Measurements from ENCODE around the gene RYR1. TPM values are rescaled to one million over a fixed set of nuclear protein-coding genes. Genes with fewer than 3 reads are reported as not detected.

RYR1 gene
- total RNA-seq, 1 donor from 2014 or later = 1.3 TPM

DNA sequence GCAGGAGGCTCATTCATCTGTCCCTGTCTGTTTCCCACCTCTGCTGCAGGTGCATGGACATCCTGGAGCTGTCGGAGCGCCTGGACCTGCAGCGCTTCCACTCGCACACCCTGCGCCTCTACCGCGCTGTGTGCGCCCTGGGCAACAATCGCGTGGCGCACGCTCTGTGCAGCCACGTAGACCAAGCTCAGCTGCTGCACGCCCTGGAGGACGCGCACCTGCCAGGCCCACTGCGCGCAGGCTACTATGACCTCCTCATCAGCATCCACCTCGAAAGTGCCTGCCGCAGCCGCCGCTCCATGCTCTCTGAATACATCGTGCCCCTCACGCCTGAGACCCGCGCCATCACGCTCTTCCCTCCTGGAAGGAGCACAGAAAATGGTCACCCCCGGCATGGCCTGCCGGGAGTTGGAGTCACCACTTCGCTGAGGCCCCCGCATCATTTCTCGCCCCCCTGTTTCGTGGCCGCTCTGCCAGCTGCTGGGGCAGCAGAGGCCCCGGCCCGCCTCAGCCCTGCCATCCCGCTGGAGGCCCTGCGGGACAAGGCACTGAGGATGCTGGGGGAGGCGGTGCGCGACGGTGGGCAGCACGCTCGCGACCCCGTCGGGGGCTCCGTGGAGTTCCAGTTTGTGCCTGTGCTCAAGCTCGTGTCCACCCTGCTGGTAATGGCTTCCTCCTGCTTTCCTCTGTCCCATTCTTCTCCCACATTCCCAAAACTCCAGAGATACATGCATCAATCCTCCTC, 52.2 kb downstream of the RYR1 start:
- peak overlapping the region; percentile 43 for H3K4me3 Mint-ChIP-seq (ENCODE audit: unreplicated experiment)
- H3K36me3 Mint-ChIP-seq (ENCODE audit: low read depth, unreplicated experiment) = peaks cover 23% of the 10 kb centered on the region
- DNase-seq (ENCODE audit: low spot score) = no peak

DNA sequence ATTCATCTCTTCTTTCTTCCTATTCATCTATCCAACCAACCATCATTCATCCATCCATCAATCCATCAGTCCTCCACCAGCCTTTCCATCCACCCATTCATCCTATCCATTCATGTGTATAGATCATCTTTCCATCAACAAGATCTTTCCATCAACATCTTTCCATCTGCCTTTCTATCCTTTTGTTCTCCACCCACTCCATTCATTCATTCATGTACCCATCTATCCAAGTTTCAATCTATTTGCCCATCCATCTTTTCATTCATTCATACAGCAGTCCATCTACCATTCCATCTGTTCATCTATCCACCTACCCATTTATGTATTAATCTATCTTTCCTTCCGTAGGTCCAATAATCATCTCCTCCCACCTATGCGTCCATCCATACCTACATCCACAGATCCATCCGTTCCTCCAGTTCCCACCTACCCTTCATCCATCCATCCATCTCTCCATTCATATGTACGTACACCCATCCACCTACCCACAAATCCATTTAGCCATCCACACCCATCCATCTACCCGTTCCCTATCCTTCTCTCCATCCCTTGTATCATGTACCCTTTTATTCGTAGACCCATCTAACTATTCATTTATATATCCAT, 53.3 kb downstream of the RYR1 start:
- peaks cover 22% of the 10 kb centered on the region for H3K36me3 Mint-ChIP-seq (ENCODE audit: low read depth, unreplicated experiment)

More for the DNA sequence above, 52.2 kb downstream of the RYR1 start:
- peak overlapping the region; percentile 38 for H3K27ac Mint-ChIP-seq (ENCODE audit: unreplicated experiment)
- H3K27me3 Mint-ChIP-seq (ENCODE audit: unreplicated experiment) = peaks cover 8% of the 10 kb centered on the region
- H3K9me3 Mint-ChIP-seq (ENCODE audit: unreplicated experiment) = no peaks in the 10 kb centered on the region
- TF ChIP-seq, protein P1, sequence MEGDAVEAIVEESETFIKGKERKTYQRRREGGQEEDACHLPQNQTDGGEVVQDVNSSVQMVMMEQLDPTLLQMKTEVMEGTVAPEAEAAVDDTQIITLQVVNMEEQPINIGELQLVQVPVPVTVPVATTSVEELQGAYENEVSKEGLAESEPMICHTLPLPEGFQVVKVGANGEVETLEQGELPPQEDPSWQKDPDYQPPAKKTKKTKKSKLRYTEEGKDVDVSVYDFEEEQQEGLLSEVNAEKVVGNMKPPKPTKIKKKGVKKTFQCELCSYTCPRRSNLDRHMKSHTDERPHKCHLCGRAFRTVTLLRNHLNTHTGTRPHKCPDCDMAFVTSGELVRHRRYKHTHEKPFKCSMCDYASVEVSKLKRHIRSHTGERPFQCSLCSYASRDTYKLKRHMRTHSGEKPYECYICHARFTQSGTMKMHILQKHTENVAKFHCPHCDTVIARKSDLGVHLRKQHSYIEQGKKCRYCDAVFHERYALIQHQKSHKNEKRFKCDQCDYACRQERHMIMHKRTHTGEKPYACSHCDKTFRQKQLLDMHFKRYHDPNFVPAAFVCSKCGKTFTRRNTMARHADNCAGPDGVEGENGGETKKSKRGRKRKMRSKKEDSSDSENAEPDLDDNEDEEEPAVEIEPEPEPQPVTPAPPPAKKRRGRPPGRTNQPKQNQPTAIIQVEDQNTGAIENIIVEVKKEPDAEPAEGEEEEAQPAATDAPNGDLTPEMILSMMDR (IDR thresholded peaks at IDR 0.05; ENCODE audit: unreplicated experiment) = no peak
- H3K4me1 Mint-ChIP-seq (ENCODE audit: unreplicated experiment) = peaks cover 19% of the 10 kb centered on the region

DNA sequence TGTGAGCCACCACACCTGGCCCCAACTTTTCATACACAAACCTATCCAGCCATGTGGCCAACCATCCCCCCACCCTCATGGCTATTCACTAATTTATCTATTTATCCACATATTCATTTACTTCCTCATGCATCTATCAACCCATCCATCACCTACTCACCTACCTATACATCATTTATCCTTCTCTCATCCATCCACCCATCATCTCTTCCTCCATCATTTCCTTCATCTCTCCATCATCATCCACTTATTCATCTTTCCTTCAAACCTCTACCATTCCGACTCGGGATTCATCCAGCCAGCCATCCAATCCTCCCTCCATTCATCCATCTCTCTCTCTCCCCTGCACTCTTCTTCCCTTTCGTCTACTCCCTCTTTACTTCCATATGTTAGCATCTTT, 54.6 kb downstream of the RYR1 start:
- no peak for DNase-seq (ENCODE audit: low spot score)
- Mint-ChIP-seq H3K27me3 (ENCODE audit: unreplicated experiment) (peaks cover 8% of the 10 kb centered on the region), H3K27ac (ENCODE audit: unreplicated experiment) (no peak overlapping the region), H3K9me3 (ENCODE audit: unreplicated experiment) (no peaks in the 10 kb centered on the region), H3K4me3 (ENCODE audit: unreplicated experiment) (peak overlapping the region; percentile 48), H3K4me1 (ENCODE audit: unreplicated experiment) (peaks cover 19% of the 10 kb centered on the region), H3K36me3 (ENCODE audit: low read depth, unreplicated experiment) (peaks cover 22% of the 10 kb centered on the region)
- TF ChIP-seq, protein P1 (IDR thresholded peaks at IDR 0.05; ENCODE audit: unreplicated experiment) = no peak

More for the DNA sequence above, 53.3 kb downstream of the RYR1 start:
- no peak overlapping the region for H3K27ac Mint-ChIP-seq (ENCODE audit: unreplicated experiment)
- H3K4me3 Mint-ChIP-seq (ENCODE audit: unreplicated experiment) = peak overlapping the region; percentile 1
- H3K27me3 Mint-ChIP-seq (ENCODE audit: unreplicated experiment) = peaks cover 8% of the 10 kb centered on the region
- no peak for DNase-seq (ENCODE audit: low spot score)
- H3K9me3 Mint-ChIP-seq (ENCODE audit: unreplicated experiment) = no peaks in the 10 kb centered on the region
- peaks cover 20% of the 10 kb centered on the region for H3K4me1 Mint-ChIP-seq (ENCODE audit: unreplicated experiment)
- TF ChIP-seq, protein P1 (IDR thresholded peaks at IDR 0.05; ENCODE audit: unreplicated experiment) = no peak

DNA sequence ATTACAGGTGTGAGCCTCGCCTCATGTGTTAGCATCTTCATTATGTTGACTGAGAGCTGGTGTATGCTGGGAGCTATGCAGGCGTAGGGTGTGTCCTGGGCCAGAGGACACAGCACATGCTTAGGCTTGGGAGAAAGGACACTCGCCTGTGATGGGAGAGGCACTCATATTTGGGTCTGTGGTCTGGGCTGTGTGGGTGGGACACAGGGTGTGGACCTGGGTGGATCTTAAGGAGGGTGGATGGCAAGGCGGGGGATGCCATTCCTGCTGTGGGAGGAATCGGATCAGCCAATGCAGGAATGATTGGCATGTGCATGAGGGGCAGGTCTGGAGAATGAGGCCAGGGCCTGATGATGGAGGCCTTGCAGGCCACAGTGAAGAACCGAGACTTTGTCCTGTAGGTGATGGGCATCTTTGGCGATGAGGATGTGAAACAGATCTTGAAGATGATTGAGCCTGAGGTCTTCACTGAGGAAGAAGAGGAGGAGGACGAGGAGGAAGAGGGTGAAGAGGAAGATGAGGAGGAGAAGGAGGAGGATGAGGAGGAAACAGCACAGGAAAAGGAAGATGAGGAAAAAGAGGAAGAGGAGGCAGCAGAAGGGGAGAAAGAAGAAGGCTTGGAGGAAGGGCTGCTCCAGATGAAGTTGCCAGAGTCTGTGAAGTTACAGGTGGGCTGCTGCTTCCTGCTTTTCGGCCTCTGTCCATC, 55.4 kb downstream of the RYR1 start:
- Mint-ChIP-seq H3K4me1 (ENCODE audit: unreplicated experiment) (peaks cover 19% of the 10 kb centered on the region), H3K9me3 (ENCODE audit: unreplicated experiment) (no peaks in the 10 kb centered on the region), H3K36me3 (ENCODE audit: low read depth, unreplicated experiment) (peaks cover 22% of the 10 kb centered on the region), H3K27me3 (ENCODE audit: unreplicated experiment) (peaks cover 8% of the 10 kb centered on the region), H3K27ac (ENCODE audit: unreplicated experiment) (no peak overlapping the region), H3K4me3 (ENCODE audit: unreplicated experiment) (no peak overlapping the region)
- no peak for DNase-seq (ENCODE audit: low spot score)
- TF ChIP-seq, protein P1 (IDR thresholded peaks at IDR 0.05; ENCODE audit: unreplicated experiment) = no peak
